Astrocyte (in vitro differentiated cells and primary cell): ENCODE results near the gene TMIE. TPM values are rescaled to one million over a fixed set of nuclear protein-coding genes. Genes with fewer than 3 reads are reported as not detected.
A peak's percentile ranks its signal among the peaks of the same experiment; 100 is the strongest.

Experiments used
- DNase-seq: peaks from one replicate; pipeline ENCODE4 v3.0.0-alpha.2; 2010; ENCODE audit warnings: low read depth
- FAIRE-seq: peaks from 2 replicates; lab custom pipeline; 2011; peaks lifted over from hg19 to GRCh38; lab: Jason Lieb, UNC
- H2AFZ ChIP-seq: 2 replicates; pipeline ENCODE4 v1.6.0; 2012; ENCODE audit warnings: low read depth, low read length, inconsistent platforms
- H3K27ac ChIP-seq: 2 replicates; pipeline ENCODE4 v1.5.1; 2011; ENCODE audit warnings: low read depth, low read length, inconsistent platforms
- H3K27me3 ChIP-seq: 2 replicates; pipeline ENCODE4 v1.6.0; 2011; ENCODE audit warnings: low read length, inconsistent platforms; ENCODE audit not compliant: insufficient read depth
- H3K36me3 ChIP-seq: 2 replicates; pipeline ENCODE4 v1.5.1; 2011; ENCODE audit warnings: low read length, inconsistent platforms; ENCODE audit not compliant: insufficient read depth
- H3K4me1 ChIP-seq: 2 replicates; pipeline ENCODE4 v1.5.1; 2011; ENCODE audit warnings: low read length, inconsistent platforms; ENCODE audit not compliant: insufficient read depth
- H3K4me2 ChIP-seq: 2 replicates; pipeline ENCODE4 v1.6.0; 2012; ENCODE audit warnings: low read length, inconsistent platforms
- H3K4me3 ChIP-seq: 2 replicates; pipeline ENCODE4 v1.5.1; 2011; ENCODE audit warnings: low read depth, mild to moderate bottlenecking, low read length, inconsistent platforms; ENCODE audit not compliant: insufficient read depth
- H3K79me2 ChIP-seq: 2 replicates; pipeline ENCODE4 v1.6.0; 2012; ENCODE audit warnings: mild to moderate bottlenecking, low read length, inconsistent platforms; ENCODE audit not compliant: insufficient read depth
- H3K9ac ChIP-seq: 2 replicates; pipeline ENCODE4 v1.6.0; 2012; ENCODE audit warnings: mild to moderate bottlenecking, low read length, inconsistent platforms
- H3K9me3 ChIP-seq: 2 replicates; pipeline ENCODE4 v1.5.1; 2012; ENCODE audit warnings: low read depth, mild to moderate bottlenecking, low read length, inconsistent platforms; ENCODE audit not compliant: insufficient read depth
- H4K20me1 ChIP-seq: 2 replicates; pipeline ENCODE4 v1.6.0; 2012; ENCODE audit warnings: low read length, inconsistent platforms; ENCODE audit not compliant: insufficient read depth
- H3K27ac Mint-ChIP-seq: one replicate; pipeline ENCODE4 v1.8.0; 2021; ENCODE audit warnings: mild to moderate bottlenecking, mixed read lengths; ENCODE audit not compliant: unreplicated experiment
- H3K27me3 Mint-ChIP-seq: one replicate; pipeline ENCODE4 v1.8.0; 2021; ENCODE audit warnings: low read depth, mixed read lengths; ENCODE audit not compliant: unreplicated experiment
- H3K36me3 Mint-ChIP-seq: one replicate; pipeline ENCODE4 v1.8.0; 2021; ENCODE audit warnings: low read depth, mixed read lengths; ENCODE audit not compliant: unreplicated experiment
- H3K4me1 Mint-ChIP-seq: one replicate; pipeline ENCODE4 v1.8.0; 2021; ENCODE audit warnings: low read depth, mixed read lengths; ENCODE audit not compliant: unreplicated experiment
- H3K4me3 Mint-ChIP-seq: one replicate; pipeline ENCODE4 v1.8.0; 2021; ENCODE audit warnings: mild to moderate bottlenecking, moderate library complexity, mixed read lengths; ENCODE audit not compliant: unreplicated experiment
- H3K9me3 Mint-ChIP-seq: one replicate; pipeline ENCODE4 v1.8.0; 2021; ENCODE audit warnings: mild to moderate bottlenecking, mixed read lengths; ENCODE audit not compliant: unreplicated experiment
- EZH2 ChIP-seq: IDR thresholded peaks from 2 replicates; pipeline ENCODE4 v1.6.1; 2012; ENCODE audit warnings: mild to moderate bottlenecking, low read length, inconsistent platforms; ENCODE audit not compliant: insufficient read depth
- total RNA-seq: library from RNA; stranded (reverse); gene quantifications from 2 replicates; pipeline ENCODE4 v1.2.1, GENCODE V29; 2021
- TF ChIP-seq, protein P1 (sequence below): IDR thresholded peaks from 2 replicates; pipeline ENCODE4 v1.5.1; 2011; ENCODE audit warnings: low read depth, mild to moderate bottlenecking, inconsistent platforms, low read length, moderate library complexity; ENCODE audit not compliant: insufficient read depth

The TMIE gene
- total RNA-seq, 1 donor from 2014 or later, result 0.34 TPM

DNA sequence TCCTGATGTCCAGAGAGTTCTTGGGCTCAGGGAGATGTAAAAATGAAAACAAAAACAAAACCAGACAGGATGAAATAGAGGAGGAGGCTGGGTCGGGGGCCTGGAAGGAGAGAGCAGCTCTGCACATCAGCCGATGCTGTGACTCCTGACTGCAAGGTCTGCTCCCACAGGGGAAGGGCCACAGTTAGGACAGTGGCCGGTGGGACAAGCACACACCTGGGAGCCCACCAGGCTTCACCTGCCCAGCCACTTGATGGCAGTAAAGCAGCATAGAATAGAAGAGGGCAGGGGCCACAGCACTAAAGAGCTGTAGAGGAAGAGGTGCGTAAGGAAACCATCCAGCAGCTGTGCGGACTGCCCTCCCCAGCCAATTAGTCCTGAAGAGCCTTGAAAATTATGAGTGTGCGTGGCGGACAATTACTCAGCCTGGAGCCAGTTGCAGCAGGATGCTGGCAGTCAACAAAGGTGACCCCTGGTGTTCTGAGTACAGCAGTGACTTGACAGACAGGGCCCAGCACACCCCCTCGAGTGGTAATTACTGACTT, 37.5 kb upstream of the TMIE start:
- Histone ChIP-seq H3K79me2 (no peaks in the 10 kb centered on the region), H3K27ac (no peak overlapping the region), H3K4me1 (peaks cover 10% of the 10 kb centered on the region), H2AFZ (no peak overlapping the region), H3K36me3 (no peaks in the 10 kb centered on the region), H3K4me3 (no peak overlapping the region), H3K4me2 (peak overlapping the region; percentile 48), H4K20me1 (no peaks in the 10 kb centered on the region), H3K27me3 (no peaks in the 10 kb centered on the region), H3K9me3 (no peaks in the 10 kb centered on the region), H3K9ac (no peak overlapping the region)
- peaks cover 49% of the 10 kb centered on the region for H3K27me3 Mint-ChIP-seq
- no peak overlapping the region for H3K4me3 Mint-ChIP-seq
- no peaks in the 10 kb centered on the region for H3K36me3 Mint-ChIP-seq
- no peak for TF ChIP-seq EZH2
- TF ChIP-seq, protein P1, sequence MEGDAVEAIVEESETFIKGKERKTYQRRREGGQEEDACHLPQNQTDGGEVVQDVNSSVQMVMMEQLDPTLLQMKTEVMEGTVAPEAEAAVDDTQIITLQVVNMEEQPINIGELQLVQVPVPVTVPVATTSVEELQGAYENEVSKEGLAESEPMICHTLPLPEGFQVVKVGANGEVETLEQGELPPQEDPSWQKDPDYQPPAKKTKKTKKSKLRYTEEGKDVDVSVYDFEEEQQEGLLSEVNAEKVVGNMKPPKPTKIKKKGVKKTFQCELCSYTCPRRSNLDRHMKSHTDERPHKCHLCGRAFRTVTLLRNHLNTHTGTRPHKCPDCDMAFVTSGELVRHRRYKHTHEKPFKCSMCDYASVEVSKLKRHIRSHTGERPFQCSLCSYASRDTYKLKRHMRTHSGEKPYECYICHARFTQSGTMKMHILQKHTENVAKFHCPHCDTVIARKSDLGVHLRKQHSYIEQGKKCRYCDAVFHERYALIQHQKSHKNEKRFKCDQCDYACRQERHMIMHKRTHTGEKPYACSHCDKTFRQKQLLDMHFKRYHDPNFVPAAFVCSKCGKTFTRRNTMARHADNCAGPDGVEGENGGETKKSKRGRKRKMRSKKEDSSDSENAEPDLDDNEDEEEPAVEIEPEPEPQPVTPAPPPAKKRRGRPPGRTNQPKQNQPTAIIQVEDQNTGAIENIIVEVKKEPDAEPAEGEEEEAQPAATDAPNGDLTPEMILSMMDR, result no peak
- H3K4me1 Mint-ChIP-seq, result peaks cover 25% of the 10 kb centered on the region
- H3K9me3 Mint-ChIP-seq, result peaks cover 3% of the 10 kb centered on the region
- DNase-seq (peak; percentile 14), FAIRE-seq (no peak)
- no peak overlapping the region for H3K27ac Mint-ChIP-seq

DNA sequence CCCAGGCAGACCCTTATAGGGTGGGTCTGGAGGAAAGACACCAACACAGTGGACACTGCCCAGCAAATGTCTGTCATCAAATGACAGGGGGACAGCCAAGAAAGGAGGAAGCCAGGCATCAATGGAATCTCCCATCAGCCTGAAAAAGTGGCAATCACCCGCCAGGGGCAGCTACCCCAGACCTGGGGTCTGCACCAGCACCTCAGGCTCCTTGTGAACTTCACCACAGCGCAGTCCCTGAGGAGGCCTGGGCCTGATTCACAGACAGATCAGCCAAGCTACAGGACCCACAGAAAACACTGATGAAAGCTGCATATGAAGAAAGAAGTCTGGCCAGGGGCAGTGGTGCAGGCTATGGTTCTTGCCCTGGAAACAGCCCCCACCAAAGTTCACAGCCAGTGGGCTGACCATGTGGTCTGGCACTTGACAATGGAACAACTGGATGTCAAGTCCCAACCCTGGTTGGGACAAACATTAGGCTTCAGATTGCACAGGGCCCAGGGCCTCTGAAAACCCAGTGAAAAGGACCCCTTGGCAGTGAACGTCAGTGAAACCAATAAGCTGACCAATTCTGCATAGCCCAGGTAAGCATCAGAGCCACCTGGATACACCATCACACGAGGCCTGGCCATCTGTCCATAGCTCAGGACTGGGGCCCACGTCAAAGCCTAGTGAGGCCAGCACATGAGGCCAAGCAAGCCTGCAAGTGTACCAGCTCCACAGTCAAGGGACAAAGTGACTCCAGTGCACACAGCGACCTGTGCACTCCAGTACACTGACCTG, 36.8 kb upstream of the TMIE start:
- no peak overlapping the region for H3K4me3 Mint-ChIP-seq
- FAIRE-seq (no peak), DNase-seq (no peak)
- Histone ChIP-seq H4K20me1 (no peaks in the 10 kb centered on the region), H3K27me3 (no peaks in the 10 kb centered on the region), H2AFZ (no peak overlapping the region), H3K4me3 (no peak overlapping the region), H3K9me3 (no peaks in the 10 kb centered on the region), H3K27ac (no peak overlapping the region), H3K36me3 (no peaks in the 10 kb centered on the region), H3K9ac (no peak overlapping the region), H3K4me1 (peaks cover 10% of the 10 kb centered on the region), H3K79me2 (no peaks in the 10 kb centered on the region), H3K4me2 (no peak overlapping the region)
- TF ChIP-seq, protein P1, result no peak
- no peak for TF ChIP-seq EZH2
- H3K36me3 Mint-ChIP-seq, result no peaks in the 10 kb centered on the region
- peaks cover 3% of the 10 kb centered on the region for H3K9me3 Mint-ChIP-seq
- peaks cover 49% of the 10 kb centered on the region for H3K27me3 Mint-ChIP-seq
- peaks cover 25% of the 10 kb centered on the region for H3K4me1 Mint-ChIP-seq
- no peak overlapping the region for H3K27ac Mint-ChIP-seq
